GM19240 (cell line): ENCODE measurements around the gene UBE3B.
A peak's percentile ranks its signal among the peaks of the same experiment; 100 is the strongest.

Experiments
- DNase-seq: peaks from one replicate; pipeline ENCODE4 v3.0.0; 2011; ENCODE audit warnings: low spot score; ENCODE audit not compliant: insufficient read length

Gene UBE3B

GRCh38 chr12:109494348-109494881 is 17.0 kb downstream of the UBE3B start:
- DNase-seq: no peak

GRCh38 chr12:109495012-109495411 is 17.6 kb downstream of the UBE3B start:
- no peak for DNase-seq

DNA sequence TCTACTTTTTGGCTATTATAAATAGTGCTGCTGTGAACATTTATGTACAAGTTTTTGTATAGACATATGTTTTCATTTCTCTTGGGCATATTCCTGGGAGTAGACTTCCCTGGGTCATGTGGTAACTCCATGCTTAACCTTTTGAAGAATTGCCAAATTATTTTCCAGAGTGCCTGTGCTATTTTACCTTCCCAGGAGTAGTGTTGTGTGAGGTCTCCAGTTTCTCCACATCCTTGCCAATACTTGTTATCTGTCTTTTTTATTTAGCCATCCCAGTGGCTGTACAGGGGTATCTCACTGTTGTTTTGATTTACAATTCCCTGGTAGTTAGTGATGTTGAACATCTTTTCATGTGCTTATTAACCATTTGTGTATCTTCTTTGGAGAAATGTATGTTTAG is 18.9 kb downstream of the UBE3B start:
- DNase-seq: no peak

GRCh38 chr12:109497675-109498074 is 20.2 kb downstream of the UBE3B start:
- no peak for DNase-seq

DNA sequence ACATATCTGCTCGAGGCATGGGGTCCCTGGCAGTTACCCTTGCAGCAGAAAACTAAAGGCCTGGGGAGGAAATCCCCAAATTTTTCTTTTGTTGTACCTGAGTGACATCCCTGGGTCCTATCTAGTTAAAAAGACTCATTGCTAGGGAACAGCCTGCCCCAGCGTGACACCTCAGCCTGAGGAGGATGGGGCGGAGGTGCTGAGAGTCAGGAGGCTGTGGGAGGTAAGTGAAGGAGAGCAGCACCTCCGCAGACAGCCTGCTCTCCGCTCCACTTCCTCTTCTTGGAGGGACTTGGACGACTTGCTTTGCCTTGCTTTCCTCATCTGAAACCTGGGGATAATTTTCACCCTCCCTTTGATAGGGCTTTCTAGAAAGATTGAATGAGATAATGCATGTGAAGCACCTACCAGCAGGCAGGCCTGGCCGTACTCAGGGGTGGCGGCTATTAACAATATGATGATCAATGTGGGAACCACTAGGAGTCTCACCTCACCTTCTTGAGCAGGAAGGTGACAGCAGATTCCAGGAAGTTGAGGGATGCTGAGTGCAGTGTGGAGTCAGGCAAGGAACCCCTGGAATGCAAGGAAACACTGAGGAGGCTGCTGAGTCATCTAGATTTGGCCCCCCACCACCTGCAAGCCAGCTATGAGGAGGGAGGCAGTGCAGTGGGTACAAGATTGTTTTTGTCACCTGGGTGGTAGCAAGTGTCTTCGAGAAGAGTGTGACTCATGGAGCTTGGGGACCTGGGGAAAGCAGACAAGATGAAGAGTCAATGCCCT is 23.2 kb downstream of the UBE3B start:
- DNase-seq: no peak

- DNase-seq: no peak
Measured at GRCh38 chr12:109501299-109501698, 23.9 kb downstream of the UBE3B start.

DNA sequence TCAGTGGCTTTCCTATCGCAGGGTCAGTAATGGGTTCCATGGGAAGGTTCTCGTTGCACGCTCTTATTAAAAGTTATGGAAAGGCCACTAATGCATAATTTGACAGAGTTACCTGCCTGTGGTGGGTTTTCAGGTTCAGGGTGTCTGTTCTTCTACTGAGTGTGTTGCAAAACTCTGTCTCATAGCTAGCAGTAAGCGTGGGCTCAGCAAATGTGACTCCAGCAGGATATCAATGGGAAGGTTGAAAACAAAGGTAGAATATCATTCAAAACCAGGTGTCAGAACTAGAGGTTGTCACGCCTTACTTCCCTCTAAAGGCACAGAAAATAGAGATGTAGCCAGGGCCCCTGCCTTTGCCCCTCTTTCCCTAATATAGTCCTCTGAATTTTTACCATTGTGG is 24.9 kb downstream of the UBE3B start:
- DNase-seq: no peak

GRCh38 chr12:109503611-109504010 is 26.2 kb downstream of the UBE3B start:
- no peak for DNase-seq

- no peak for DNase-seq
Measured at GRCh38 chr12:109504068-109504467, 26.6 kb downstream of the UBE3B start.

- DNase-seq: no peak
Measured at GRCh38 chr12:109510196-109510595, 32.8 kb downstream of the UBE3B start.

GRCh38 chr12:109512608-109513007 is 35.2 kb downstream of the UBE3B start:
- no peak for DNase-seq

- no peak for DNase-seq
Measured at GRCh38 chr12:109513051-109513450, 35.6 kb downstream of the UBE3B start.

DNA sequence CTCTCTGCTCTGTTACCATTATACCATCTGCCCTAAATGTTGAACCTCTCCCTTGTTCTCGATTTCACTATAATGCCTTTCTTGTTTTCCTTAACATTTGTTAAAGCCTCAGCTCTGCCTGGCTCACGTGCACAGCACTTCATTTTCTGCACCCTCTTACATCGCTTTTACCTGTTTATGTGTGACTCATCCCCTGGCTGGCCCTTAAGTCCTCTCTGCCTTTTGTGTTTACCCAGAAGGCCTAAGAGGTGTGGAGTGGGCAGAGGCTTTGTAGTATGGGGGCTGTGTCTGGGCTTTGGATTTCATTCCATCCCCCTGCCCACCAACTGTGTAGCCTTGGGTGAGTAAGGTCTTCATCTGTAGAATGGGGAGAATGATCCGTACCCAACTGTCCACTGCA is 36.5 kb downstream of the UBE3B start:
- DNase-seq: no peak

- DNase-seq: no peak
Measured at GRCh38 chr12:109517619-109518018, 40.2 kb downstream of the UBE3B start.

GRCh38 chr12:109518820-109519665 is 41.6 kb downstream of the UBE3B start:
- DNase-seq: peak; percentile 41

DNA sequence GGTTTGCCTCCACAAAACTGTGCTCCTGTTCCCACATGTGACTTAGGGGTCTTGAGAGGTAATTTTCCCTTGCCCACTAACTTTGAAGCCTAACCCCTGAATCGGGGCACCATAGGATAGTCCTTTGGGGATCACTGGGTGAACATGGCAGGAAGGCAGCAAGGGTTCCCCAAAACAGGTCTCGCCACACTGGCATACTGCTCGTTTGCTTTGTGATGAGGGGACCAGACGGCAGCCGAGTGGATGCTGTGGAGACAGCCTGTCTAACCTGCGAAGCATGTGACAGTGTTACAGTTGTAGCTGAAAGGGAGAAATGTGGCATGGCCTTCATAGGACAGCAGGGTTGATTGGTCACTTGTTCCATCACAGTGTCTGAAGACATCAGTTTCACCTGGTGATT is 42.4 kb downstream of the UBE3B start:
- DNase-seq: no peak

DNA sequence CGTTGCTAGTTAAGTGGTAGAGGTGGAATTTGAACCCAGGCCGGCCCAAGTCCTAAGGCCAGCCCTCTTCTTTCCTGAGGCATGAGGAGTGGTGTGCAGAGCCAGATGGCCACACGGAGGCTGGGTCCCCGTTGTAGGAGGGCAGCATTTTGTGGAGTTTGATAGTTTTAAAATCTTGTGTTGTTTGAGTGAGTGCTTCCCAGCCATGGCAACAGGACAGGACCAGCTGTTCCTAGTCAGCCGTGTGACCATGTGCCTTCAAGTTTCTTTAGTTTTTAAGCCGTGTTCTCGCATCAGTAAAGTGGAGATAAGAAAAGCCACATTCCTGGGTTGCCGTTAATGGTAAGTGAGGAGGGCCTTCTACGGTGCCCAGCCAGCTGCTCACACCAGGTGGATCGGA is 44.4 kb downstream of the UBE3B start:
- DNase-seq: no peak

DNA sequence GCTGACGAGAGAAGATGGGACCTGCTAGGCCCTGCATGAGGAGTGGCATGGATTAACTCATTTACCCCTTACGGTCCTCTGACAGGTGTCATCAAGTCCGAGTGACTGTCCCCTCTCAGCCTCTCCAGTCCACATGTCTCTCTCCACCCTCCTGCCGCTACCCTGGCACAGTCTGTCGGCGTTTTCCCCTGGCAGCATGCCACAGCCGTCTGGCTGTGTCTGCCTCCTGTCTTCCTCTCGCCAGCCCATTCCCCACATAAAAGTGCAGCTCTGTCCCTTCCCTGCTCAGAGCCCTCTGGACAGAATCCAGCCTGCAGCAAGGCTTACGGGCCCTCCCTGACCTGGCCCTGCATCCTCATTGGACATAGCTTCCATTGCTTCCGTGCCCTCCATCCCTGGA is 45.6 kb downstream of the UBE3B start:
- DNase-seq: no peak

DNA sequence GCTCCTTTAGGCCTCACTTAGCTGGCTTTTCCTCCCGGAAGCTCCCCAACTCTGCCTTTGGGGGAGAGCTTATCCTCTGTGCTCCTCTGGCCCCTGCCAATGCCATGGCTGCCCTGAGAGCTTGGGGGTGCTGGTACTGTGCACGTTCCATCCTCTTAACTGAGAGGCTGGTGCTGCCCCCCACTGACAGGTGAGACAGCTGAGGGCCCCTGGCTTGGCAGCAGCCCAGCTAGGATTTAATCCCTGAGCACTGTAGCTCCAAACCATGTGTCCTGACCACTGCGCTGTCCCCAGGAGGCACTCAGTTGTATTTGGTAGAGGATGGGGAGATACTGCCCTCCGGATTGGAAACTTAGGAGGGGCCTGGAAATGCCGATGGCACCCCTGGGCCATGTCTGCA is 46.1 kb downstream of the UBE3B start:
- DNase-seq: no peak

DNA sequence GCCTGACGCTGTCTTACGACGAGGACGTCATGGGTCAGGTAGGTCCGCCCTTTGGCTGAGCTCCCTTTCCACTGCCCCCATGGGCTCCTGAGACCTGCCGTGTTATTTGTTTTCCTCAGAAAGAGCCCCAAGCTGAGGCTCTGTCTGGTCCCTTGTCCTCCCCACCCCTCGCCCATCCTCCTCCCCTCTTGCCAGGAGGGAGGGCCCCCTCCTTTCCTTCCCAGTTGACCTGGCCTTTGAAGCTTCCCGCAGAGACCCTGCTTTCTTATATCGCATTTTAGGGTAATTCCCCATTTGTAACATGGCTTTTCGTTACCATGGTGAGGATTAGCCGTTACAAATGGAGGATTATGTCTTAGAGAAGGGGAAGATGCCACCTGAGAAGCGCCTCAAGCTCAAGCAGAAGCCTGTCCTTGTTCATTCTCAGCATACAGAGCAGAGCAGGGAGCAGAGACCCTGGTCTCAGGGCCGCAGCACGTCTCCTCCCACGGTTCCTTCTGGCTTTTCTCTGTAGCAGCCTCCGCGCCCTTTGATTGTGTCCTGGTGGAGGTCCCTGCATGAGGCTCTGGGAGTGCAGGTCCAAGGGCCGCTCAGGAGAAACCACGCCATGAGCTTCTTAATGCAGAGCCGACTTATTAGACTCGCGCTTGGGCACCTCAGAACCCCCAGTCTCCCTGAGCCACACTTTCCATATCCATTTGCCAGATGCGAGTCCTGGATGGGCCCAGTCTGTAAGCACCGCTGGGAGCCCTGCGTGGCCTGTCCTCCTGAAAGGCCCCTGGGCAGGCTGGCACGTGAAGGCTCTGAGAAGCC is 47.2 kb downstream of the UBE3B start:
- no peak for DNase-seq

GRCh38 chr12:109525279-109525585 is 47.8 kb downstream of the UBE3B start:
- no peak for DNase-seq
